GM12801 (cell line): ENCODE results near the gene OXER1.

Source experiments
- CTCF ChIP-seq: IDR thresholded peaks from one replicate; pipeline ENCODE4 v1.5.1; 2011; ENCODE audit warnings: control low read depth; ENCODE audit not compliant: insufficient read length; ENCODE audit errors: extremely low read depth

The OXER1 gene

GRCh38 chr2:42775186-42775585 lies 11.3 kb upstream of the OXER1 start:
- TF ChIP-seq CTCF = no peak

- TF ChIP-seq CTCF = no peak
These were observed 7.7 kb upstream of the OXER1 start for GRCh38 chr2:42771546-42772153.

- no peak for TF ChIP-seq CTCF
These were observed 6.6 kb upstream of the OXER1 start for GRCh38 chr2:42770288-42771131.

GRCh38 chr2:42769583-42770287 lies 5.8 kb upstream of the OXER1 start:
- TF ChIP-seq CTCF = no peak

GRCh38 chr2:42768706-42769256 lies 4.8 kb upstream of the OXER1 start:
- TF ChIP-seq CTCF = no peak

GRCh38 chr2:42767899-42768705 lies 4.2 kb upstream of the OXER1 start:
- TF ChIP-seq CTCF = no peak
